ENCODE measurements around the gene NAPB.
A peak's percentile ranks its signal among the peaks of the same experiment; 100 is the strongest.

The NAPB gene

GRCh38 chr20:23437126-23437899, 16.0 kb upstream of the NAPB start:
- DNase-seq (ENCODE audit: low read depth) = no peak

- DNase-seq (ENCODE audit: low read depth) = no peak
Observed at GRCh38 chr20:23436681-23437080, 15.4 kb upstream of the NAPB start.

GRCh38 chr20:23435626-23436539, 14.6 kb upstream of the NAPB start:
- no peak for DNase-seq (ENCODE audit: low read depth)

- DNase-seq (ENCODE audit: low read depth) = no peak
Observed at GRCh38 chr20:23434521-23435313, 13.4 kb upstream of the NAPB start.

GRCh38 chr20:23433628-23434027, 12.3 kb upstream of the NAPB start:
- no peak for DNase-seq (ENCODE audit: low read depth)

GRCh38 chr20:23425129-23425528, 3.8 kb upstream of the NAPB start:
- no peak for DNase-seq (ENCODE audit: low read depth)

- DNase-seq (ENCODE audit: low read depth) = peak; percentile 34
Observed at GRCh38 chr20:23419995-23420901, 1.0 kb downstream of the NAPB start.

- DNase-seq (ENCODE audit: low read depth) = no peak
Observed at GRCh38 chr20:23419657-23419994, 1.7 kb downstream of the NAPB start.

GRCh38 chr20:23417861-23418260, 3.4 kb downstream of the NAPB start:
- DNase-seq (ENCODE audit: low read depth) = no peak

- no peak for DNase-seq (ENCODE audit: low read depth)
Observed at GRCh38 chr20:23415959-23416583, 5.2 kb downstream of the NAPB start.

- no peak for DNase-seq (ENCODE audit: low read depth)
Observed at GRCh38 chr20:23415555-23415954, 5.7 kb downstream of the NAPB start.

- DNase-seq (ENCODE audit: low read depth) = no peak
Observed at GRCh38 chr20:23414526-23415188, 6.6 kb downstream of the NAPB start.

GRCh38 chr20:23413862-23414422, 7.3 kb downstream of the NAPB start:
- no peak for DNase-seq (ENCODE audit: low read depth)

GRCh38 chr20:23412026-23412425, 9.3 kb downstream of the NAPB start:
- no peak for DNase-seq (ENCODE audit: low read depth)

- no peak for DNase-seq (ENCODE audit: low read depth)
Observed at GRCh38 chr20:23410916-23411695, 10.2 kb downstream of the NAPB start.

- no peak for DNase-seq (ENCODE audit: low read depth)
Observed at GRCh38 chr20:23409800-23410199, 11.5 kb downstream of the NAPB start.

- DNase-seq (ENCODE audit: low read depth) = no peak
Observed at GRCh38 chr20:23408957-23409356, 12.3 kb downstream of the NAPB start.

- DNase-seq (ENCODE audit: low read depth) = no peak
Observed at GRCh38 chr20:23407781-23408464, 13.4 kb downstream of the NAPB start.

- no peak for DNase-seq (ENCODE audit: low read depth)
Observed at GRCh38 chr20:23406880-23407279, 14.4 kb downstream of the NAPB start.

All from GM04504 (cell line).